ENCODE results near the gene IL17B. TPM values are rescaled to one million over a fixed set of nuclear protein-coding genes. Genes with fewer than 3 reads are reported as not detected.

Gene IL17B
- total and polyA plus RNA-seq, 2 of the 13 experiments (the other 11 are each of a cell fraction or from before 2014, with no cell fraction given), result 0.29 to 2.6 TPM

DNA sequence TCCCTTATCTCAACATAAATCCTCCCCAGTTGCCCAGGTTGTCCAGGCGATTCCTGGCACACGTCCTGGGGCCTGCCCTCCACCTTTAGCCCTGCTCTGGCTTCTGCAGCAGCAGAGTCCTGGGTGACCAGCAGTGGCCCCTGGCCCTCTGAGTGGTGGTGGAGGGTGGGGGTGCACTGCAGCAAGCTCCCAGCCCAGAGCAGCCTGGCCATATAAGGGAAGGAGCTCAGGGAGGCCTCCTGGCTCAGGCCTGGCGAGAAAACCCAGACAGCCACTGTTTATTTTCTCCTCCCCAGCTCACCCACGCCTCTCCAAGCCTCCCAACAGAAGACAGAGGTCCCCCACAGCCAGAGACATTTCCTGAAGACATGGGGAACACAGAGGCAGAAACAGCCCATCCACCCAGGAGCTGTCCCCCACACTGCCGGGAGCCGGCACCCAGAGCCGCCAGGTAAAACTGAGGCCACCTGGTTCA is 44.7 kb upstream of the IL17B start (continued):
- TF ChIP-seq, protein P1, sequence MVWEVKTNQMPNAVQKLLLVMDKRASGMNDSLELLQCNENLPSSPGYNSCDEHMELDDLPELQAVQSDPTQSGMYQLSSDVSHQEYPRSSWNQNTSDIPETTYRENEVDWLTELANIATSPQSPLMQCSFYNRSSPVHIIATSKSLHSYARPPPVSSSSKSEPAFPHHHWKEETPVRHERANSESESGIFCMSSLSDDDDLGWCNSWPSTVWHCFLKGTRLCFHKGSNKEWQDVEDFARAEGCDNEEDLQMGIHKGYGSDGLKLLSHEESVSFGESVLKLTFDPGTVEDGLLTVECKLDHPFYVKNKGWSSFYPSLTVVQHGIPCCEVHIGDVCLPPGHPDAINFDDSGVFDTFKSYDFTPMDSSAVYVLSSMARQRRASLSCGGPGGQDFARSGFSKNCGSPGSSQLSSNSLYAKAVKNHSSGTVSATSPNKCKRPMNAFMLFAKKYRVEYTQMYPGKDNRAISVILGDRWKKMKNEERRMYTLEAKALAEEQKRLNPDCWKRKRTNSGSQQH (CRISPR knock-in tag; IDR thresholded peaks at IDR 0.05; ENCODE audit: low read depth), result no peak
- TF ChIP-seq, protein P2, sequence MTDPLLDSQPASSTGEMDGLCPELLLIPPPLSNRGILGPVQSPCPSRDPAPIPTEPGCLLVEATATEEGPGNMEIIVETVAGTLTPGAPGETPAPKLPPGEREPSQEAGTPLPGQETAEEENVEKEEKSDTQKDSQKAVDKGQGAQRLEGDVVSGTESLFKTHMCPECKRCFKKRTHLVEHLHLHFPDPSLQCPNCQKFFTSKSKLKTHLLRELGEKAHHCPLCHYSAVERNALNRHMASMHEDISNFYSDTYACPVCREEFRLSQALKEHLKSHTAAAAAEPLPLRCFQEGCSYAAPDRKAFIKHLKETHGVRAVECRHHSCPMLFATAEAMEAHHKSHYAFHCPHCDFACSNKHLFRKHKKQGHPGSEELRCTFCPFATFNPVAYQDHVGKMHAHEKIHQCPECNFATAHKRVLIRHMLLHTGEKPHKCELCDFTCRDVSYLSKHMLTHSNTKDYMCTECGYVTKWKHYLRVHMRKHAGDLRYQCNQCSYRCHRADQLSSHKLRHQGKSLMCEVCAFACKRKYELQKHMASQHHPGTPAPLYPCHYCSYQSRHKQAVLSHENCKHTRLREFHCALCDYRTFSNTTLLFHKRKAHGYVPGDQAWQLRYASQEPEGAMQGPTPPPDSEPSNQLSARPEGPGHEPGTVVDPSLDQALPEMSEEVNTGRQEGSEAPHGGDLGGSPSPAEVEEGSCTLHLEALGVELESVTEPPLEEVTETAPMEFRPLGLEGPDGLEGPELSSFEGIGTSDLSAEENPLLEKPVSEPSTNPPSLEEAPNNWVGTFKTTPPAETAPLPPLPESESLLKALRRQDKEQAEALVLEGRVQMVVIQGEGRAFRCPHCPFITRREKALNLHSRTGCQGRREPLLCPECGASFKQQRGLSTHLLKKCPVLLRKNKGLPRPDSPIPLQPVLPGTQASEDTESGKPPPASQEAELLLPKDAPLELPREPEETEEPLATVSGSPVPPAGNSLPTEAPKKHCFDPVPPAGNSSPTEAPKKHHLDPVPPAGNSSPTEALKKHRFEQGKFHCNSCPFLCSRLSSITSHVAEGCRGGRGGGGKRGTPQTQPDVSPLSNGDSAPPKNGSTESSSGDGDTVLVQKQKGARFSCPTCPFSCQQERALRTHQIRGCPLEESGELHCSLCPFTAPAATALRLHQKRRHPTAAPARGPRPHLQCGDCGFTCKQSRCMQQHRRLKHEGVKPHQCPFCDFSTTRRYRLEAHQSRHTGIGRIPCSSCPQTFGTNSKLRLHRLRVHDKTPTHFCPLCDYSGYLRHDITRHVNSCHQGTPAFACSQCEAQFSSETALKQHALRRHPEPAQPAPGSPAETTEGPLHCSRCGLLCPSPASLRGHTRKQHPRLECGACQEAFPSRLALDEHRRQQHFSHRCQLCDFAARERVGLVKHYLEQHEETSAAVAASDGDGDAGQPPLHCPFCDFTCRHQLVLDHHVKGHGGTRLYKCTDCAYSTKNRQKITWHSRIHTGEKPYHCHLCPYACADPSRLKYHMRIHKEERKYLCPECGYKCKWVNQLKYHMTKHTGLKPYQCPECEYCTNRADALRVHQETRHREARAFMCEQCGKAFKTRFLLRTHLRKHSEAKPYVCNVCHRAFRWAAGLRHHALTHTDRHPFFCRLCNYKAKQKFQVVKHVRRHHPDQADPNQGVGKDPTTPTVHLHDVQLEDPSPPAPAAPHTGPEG (CRISPR knock-in tag; IDR thresholded peaks at IDR 0.05), result no peak
- TF ChIP-seq ZSCAN29 (CRISPR knock-in tag; conservative IDR thresholded peaks at IDR 0.05) (no peak), ZBTB7A (CRISPR knock-in tag; IDR thresholded peaks at IDR 0.05) (no peak), ZNF777 (CRISPR knock-in tag; IDR thresholded peaks at IDR 0.05) (no peak), MTA3 (CRISPR knock-in tag; IDR thresholded peaks at IDR 0.05) (no peak), GTF3A (CRISPR knock-in tag; conservative IDR thresholded peaks at IDR 0.05) (no peak), PHF8 (CRISPR knock-in tag; IDR thresholded peaks at IDR 0.05) (peak; percentile 22), NONO (IDR thresholded peaks at IDR 0.05) (no peak), NONO (CRISPR knock-in tag; conservative IDR thresholded peaks at IDR 0.05) (no peak), TEAD3 (CRISPR knock-in tag; optimal IDR thresholded peaks at IDR 0.05; ENCODE audit: borderline replicate concordance) (no peak), FOXA3 (CRISPR knock-in tag; IDR thresholded peaks at IDR 0.05) (0 out of 2 replicates have a peak, but pooled peaks have one; percentile 25), SMYD3 (CRISPR knock-in tag; IDR thresholded peaks at IDR 0.05) (no peak), ZNF33A (CRISPR knock-in tag; IDR thresholded peaks at IDR 0.05; ENCODE audit: borderline replicate concordance) (no peak)
- TF ChIP-seq, protein P3, sequence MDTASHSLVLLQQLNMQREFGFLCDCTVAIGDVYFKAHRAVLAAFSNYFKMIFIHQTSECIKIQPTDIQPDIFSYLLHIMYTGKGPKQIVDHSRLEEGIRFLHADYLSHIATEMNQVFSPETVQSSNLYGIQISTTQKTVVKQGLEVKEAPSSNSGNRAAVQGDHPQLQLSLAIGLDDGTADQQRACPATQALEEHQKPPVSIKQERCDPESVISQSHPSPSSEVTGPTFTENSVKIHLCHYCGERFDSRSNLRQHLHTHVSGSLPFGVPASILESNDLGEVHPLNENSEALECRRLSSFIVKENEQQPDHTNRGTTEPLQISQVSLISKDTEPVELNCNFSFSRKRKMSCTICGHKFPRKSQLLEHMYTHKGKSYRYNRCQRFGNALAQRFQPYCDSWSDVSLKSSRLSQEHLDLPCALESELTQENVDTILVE (CRISPR knock-in tag; IDR thresholded peaks at IDR 0.05), result no peak
- TF ChIP-seq, protein P4, sequence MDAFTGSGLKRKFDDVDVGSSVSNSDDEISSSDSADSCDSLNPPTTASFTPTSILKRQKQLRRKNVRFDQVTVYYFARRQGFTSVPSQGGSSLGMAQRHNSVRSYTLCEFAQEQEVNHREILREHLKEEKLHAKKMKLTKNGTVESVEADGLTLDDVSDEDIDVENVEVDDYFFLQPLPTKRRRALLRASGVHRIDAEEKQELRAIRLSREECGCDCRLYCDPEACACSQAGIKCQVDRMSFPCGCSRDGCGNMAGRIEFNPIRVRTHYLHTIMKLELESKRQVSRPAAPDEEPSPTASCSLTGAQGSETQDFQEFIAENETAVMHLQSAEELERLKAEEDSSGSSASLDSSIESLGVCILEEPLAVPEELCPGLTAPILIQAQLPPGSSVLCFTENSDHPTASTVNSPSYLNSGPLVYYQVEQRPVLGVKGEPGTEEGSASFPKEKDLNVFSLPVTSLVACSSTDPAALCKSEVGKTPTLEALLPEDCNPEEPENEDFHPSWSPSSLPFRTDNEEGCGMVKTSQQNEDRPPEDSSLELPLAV (CRISPR knock-in tag; conservative IDR thresholded peaks at IDR 0.05; ENCODE audit: low read depth), result no peak
- TF ChIP-seq, protein P5, sequence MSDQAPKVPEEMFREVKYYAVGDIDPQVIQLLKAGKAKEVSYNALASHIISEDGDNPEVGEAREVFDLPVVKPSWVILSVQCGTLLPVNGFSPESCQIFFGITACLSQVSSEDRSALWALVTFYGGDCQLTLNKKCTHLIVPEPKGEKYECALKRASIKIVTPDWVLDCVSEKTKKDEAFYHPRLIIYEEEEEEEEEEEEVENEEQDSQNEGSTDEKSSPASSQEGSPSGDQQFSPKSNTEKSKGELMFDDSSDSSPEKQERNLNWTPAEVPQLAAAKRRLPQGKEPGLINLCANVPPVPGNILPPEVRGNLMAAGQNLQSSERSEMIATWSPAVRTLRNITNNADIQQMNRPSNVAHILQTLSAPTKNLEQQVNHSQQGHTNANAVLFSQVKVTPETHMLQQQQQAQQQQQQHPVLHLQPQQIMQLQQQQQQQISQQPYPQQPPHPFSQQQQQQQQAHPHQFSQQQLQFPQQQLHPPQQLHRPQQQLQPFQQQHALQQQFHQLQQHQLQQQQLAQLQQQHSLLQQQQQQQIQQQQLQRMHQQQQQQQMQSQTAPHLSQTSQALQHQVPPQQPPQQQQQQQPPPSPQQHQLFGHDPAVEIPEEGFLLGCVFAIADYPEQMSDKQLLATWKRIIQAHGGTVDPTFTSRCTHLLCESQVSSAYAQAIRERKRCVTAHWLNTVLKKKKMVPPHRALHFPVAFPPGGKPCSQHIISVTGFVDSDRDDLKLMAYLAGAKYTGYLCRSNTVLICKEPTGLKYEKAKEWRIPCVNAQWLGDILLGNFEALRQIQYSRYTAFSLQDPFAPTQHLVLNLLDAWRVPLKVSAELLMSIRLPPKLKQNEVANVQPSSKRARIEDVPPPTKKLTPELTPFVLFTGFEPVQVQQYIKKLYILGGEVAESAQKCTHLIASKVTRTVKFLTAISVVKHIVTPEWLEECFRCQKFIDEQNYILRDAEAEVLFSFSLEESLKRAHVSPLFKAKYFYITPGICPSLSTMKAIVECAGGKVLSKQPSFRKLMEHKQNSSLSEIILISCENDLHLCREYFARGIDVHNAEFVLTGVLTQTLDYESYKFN (CRISPR knock-in tag; conservative IDR thresholded peaks at IDR 0.05), result peak; percentile 47; the same call in 1 of the 2 replicates
